SK-N-SH treated with all-trans-retinoic acid at 6 μM for 48 hours (cell line): ENCODE measurements around the gene FOXD4L1.
"Not testable (repeated sequence)": the region's sequence is repeated elsewhere in the genome, so short reads cannot be mapped to it uniquely, and the experiment has no call there.

Source experiments
- BACH2 ChIP-seq: fragments of 250-450 bp; sonication (Bioruptor Pico); IDR thresholded peaks from 2 replicates; pipeline ENCODE4 v1.9.0; 2021; ENCODE audit warnings: mild to moderate bottlenecking, borderline replicate concordance
- ESRRG ChIP-seq: fragments of 250-450 bp; sonication (Bioruptor Pico); IDR thresholded peaks from 2 replicates; pipeline ENCODE4 v1.6.1; 2021; ENCODE audit warnings: mild to moderate bottlenecking
- OSR1 ChIP-seq: fragments of 250-450 bp; sonication (Bioruptor Pico); IDR thresholded peaks from 2 replicates; pipeline ENCODE4 v1.8.0; 2022; ENCODE audit warnings: moderate library complexity, mild to moderate bottlenecking, inconsistent platforms
- PPARA ChIP-seq: fragments of 250-450 bp; sonication (Bioruptor Pico); IDR thresholded peaks from 2 replicates; pipeline ENCODE4 v1.5.0; 2020; ENCODE audit warnings: mild to moderate bottlenecking, borderline replicate concordance
- RARB ChIP-seq: fragments of 250-450 bp; sonication (Bioruptor Pico); IDR thresholded peaks from 2 replicates; pipeline ENCODE4 v1.8.0; 2021; ENCODE audit warnings: mild to moderate bottlenecking, moderate library complexity
- TCF4 ChIP-seq: fragments of 250-450 bp; sonication (Bioruptor Pico); IDR thresholded peaks from 2 replicates; pipeline ENCODE4 v1.8.0; 2021; ENCODE audit warnings: mild to moderate bottlenecking, moderate library complexity, borderline replicate concordance
- ZFP30 ChIP-seq: fragments of 450-650 bp; formaldehyde crosslinking; IDR thresholded peaks from 2 replicates; pipeline ENCODE4 v1.5.0; 2022; ENCODE audit warnings: mild to moderate bottlenecking, moderate library complexity
- ZNF565 ChIP-seq: fragments of 450-650 bp; formaldehyde crosslinking; conservative IDR thresholded peaks from 2 replicates; pipeline ENCODE4 v1.5.0; 2020; ENCODE audit warnings: low read depth, mild to moderate bottlenecking, moderate library complexity
- ZNF8 ChIP-seq: fragments of 450-650 bp; formaldehyde crosslinking; IDR thresholded peaks from 2 replicates; pipeline ENCODE4 v1.5.0; 2020; ENCODE audit warnings: mild to moderate bottlenecking, moderate library complexity
- TF ChIP-seq, protein P1 (sequence below): fragments of 250-450 bp; sonication (Bioruptor Pico); IDR thresholded peaks from 2 replicates; pipeline ENCODE4 v1.5.1; 2020; ENCODE audit warnings: low read depth, mild to moderate bottlenecking, moderate library complexity
- TF ChIP-seq, protein P2 (sequence below): fragments of 250-450 bp; sonication (Bioruptor Pico); IDR thresholded peaks from 2 replicates; pipeline ENCODE4 v1.5.0; 2020; ENCODE audit warnings: mild to moderate bottlenecking, moderate library complexity
- TF ChIP-seq, protein P3 (sequence below): fragments of 250-450 bp; sonication (Bioruptor Pico); IDR thresholded peaks from 2 replicates; pipeline ENCODE4 v1.8.0; 2021; ENCODE audit warnings: low read depth, mild to moderate bottlenecking, moderate library complexity, borderline replicate concordance

DNA sequence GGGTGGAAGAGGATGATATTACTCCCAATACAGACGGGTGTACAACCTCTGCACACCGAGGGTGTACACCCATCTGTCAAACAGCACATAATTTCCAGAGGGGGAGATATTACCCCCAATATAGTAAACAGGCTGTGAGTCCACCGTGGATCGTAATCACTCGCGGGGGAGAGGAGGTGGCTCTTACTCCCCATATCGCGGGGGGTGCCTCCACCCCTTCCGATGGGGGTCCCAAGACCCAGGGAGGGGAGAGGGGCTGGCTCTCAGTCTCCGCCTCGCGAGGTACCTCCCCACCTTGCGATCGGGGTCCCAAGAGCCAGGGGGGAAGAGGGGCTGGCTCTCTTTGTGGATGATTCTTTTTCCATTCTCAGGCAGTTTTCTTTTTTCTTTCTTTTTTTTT lies 13.4 kb downstream of the FOXD4L1 start:
- TF ChIP-seq TCF4 (CRISPR knock-in tag); OSR1; ZFP30 (CRISPR knock-in tag); ZNF565 (CRISPR knock-in tag); RARB; ZNF8 (CRISPR knock-in tag); PPARA (CRISPR knock-in tag); BACH2 (CRISPR knock-in tag); ESRRG (CRISPR knock-in tag): not testable (repeated sequence)
- TF ChIP-seq, protein P1, sequence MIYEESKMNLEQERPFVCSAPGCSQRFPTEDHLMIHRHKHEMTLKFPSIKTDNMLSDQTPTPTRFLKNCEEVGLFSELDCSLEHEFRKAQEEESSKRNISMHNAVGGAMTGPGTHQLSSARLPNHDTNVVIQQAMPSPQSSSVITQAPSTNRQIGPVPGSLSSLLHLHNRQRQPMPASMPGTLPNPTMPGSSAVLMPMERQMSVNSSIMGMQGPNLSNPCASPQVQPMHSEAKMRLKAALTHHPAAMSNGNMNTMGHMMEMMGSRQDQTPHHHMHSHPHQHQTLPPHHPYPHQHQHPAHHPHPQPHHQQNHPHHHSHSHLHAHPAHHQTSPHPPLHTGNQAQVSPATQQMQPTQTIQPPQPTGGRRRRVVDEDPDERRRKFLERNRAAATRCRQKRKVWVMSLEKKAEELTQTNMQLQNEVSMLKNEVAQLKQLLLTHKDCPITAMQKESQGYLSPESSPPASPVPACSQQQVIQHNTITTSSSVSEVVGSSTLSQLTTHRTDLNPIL: not testable (repeated sequence)
- TF ChIP-seq, protein P2, sequence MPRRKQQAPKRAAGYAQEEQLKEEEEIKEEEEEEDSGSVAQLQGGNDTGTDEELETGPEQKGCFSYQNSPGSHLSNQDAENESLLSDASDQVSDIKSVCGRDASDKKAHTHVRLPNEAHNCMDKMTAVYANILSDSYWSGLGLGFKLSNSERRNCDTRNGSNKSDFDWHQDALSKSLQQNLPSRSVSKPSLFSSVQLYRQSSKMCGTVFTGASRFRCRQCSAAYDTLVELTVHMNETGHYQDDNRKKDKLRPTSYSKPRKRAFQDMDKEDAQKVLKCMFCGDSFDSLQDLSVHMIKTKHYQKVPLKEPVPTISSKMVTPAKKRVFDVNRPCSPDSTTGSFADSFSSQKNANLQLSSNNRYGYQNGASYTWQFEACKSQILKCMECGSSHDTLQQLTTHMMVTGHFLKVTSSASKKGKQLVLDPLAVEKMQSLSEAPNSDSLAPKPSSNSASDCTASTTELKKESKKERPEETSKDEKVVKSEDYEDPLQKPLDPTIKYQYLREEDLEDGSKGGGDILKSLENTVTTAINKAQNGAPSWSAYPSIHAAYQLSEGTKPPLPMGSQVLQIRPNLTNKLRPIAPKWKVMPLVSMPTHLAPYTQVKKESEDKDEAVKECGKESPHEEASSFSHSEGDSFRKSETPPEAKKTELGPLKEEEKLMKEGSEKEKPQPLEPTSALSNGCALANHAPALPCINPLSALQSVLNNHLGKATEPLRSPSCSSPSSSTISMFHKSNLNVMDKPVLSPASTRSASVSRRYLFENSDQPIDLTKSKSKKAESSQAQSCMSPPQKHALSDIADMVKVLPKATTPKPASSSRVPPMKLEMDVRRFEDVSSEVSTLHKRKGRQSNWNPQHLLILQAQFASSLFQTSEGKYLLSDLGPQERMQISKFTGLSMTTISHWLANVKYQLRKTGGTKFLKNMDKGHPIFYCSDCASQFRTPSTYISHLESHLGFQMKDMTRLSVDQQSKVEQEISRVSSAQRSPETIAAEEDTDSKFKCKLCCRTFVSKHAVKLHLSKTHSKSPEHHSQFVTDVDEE (CRISPR knock-in tag): not testable (repeated sequence)
- TF ChIP-seq, protein P3, sequence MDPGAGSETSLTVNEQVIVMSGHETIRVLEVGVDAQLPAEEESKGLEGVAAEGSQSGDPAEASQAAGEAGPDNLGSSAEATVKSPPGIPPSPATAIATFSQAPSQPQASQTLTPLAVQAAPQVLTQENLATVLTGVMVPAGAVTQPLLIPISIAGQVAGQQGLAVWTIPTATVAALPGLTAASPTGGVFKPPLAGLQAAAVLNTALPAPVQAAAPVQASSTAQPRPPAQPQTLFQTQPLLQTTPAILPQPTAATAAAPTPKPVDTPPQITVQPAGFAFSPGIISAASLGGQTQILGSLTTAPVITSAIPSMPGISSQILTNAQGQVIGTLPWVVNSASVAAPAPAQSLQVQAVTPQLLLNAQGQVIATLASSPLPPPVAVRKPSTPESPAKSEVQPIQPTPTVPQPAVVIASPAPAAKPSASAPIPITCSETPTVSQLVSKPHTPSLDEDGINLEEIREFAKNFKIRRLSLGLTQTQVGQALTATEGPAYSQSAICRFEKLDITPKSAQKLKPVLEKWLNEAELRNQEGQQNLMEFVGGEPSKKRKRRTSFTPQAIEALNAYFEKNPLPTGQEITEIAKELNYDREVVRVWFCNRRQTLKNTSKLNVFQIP (CRISPR knock-in tag): not testable (repeated sequence)
